ENCODE results near the gene YIF1B.

- no peak for TF ChIP-seq CTCF (IDR thresholded peaks at IDR 0.05)
- no peak for TF ChIP-seq TCF7L2 (IDR thresholded peaks at IDR 0.05; ENCODE audit: low read depth, low read length)
- TF ChIP-seq, protein P1, sequence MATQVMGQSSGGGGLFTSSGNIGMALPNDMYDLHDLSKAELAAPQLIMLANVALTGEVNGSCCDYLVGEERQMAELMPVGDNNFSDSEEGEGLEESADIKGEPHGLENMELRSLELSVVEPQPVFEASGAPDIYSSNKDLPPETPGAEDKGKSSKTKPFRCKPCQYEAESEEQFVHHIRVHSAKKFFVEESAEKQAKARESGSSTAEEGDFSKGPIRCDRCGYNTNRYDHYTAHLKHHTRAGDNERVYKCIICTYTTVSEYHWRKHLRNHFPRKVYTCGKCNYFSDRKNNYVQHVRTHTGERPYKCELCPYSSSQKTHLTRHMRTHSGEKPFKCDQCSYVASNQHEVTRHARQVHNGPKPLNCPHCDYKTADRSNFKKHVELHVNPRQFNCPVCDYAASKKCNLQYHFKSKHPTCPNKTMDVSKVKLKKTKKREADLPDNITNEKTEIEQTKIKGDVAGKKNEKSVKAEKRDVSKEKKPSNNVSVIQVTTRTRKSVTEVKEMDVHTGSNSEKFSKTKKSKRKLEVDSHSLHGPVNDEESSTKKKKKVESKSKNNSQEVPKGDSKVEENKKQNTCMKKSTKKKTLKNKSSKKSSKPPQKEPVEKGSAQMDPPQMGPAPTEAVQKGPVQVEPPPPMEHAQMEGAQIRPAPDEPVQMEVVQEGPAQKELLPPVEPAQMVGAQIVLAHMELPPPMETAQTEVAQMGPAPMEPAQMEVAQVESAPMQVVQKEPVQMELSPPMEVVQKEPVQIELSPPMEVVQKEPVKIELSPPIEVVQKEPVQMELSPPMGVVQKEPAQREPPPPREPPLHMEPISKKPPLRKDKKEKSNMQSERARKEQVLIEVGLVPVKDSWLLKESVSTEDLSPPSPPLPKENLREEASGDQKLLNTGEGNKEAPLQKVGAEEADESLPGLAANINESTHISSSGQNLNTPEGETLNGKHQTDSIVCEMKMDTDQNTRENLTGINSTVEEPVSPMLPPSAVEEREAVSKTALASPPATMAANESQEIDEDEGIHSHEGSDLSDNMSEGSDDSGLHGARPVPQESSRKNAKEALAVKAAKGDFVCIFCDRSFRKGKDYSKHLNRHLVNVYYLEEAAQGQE (IDR thresholded peaks at IDR 0.05; ENCODE audit: insufficient read depth in 1 of 2, low read depth in 2 of 2, low read length in 1 of 2): no peak
- no peak for TF ChIP-seq SIN3A (IDR thresholded peaks at IDR 0.05; ENCODE audit: borderline replicate concordance, insufficient read depth, low read depth, low read length)
- TF ChIP-seq POLR2AphosphoS5 (IDR thresholded peaks at IDR 0.05; ENCODE audit: low read depth, low read length): no peak
Measured at GRCh38 chr19:38253788-38254187, 62.0 kb downstream of the YIF1B start.

Data from Panc1 (cell line).